HG02885 (cell line): ENCODE measurements around the gene OPCML.
"Not testable (repeated sequence)": the region's sequence is repeated elsewhere in the genome, so short reads cannot be mapped to it uniquely, and the experiment has no call there.

Experiments used
- ATAC-seq: cut with Tn5 transposase; IDR thresholded peaks from one replicate; pipeline ENCODE4 v1.9.1; 2021; ENCODE audit warnings: mild to moderate bottlenecking; ENCODE audit not compliant: unreplicated experiment, poor library complexity

Gene OPCML

GRCh38 chr11:132395434-132395833, 1136.9 kb downstream of the OPCML start:
- ATAC-seq = no peak

- no peak for ATAC-seq
Measured at GRCh38 chr11:132379540-132379939, 1152.8 kb downstream of the OPCML start.

- ATAC-seq = no peak
Measured at GRCh38 chr11:132373405-132374143, 1158.7 kb downstream of the OPCML start.

GRCh38 chr11:132370114-132370513, 1162.2 kb downstream of the OPCML start:
- ATAC-seq = not testable (repeated sequence)

GRCh38 chr11:132367293-132367692, 1165.0 kb downstream of the OPCML start:
- ATAC-seq = no peak

- ATAC-seq = no peak
Measured at GRCh38 chr11:132365650-132366049, 1166.7 kb downstream of the OPCML start.
